Lung (tissue), 12 donors: ENCODE measurements around the gene PPIP5K1. TPM values are rescaled to one million over a fixed set of nuclear protein-coding genes. Genes with fewer than 3 reads are reported as not detected.

Source experiments
- ATAC-seq: fragments of 200-7000 bp; cut with Tn5 transposase; one replicate; pipeline ENCODE4 v1.9.1; 2020; ENCODE audit warnings: moderate number of reproducible peaks; ENCODE audit not compliant: insufficient read depth, low FRiP score
- DNase-seq, 3 donors: peaks; one replicate each; pipeline ENCODE4 v3.0.0-alpha.2; 2013 to 2017
- H3K27ac ChIP-seq, 2 donors: one replicate each; pipeline ENCODE4 v1.5.1; 2013; ENCODE audit warnings: mild to moderate bottlenecking in 2 of 2, moderate library complexity in 2 of 2, control low read depth in 1 of 2, inconsistent platforms in 1 of 2, low read depth in 1 of 2, low read length in 1 of 2
- H3K27me3 ChIP-seq, 3 donors: one replicate each; pipeline ENCODE4 v1.5.1; 2013; ENCODE audit warnings: low read length in 2 of 3; ENCODE audit not compliant: control insufficient read depth in 3 of 3, insufficient read depth in 3 of 3
- H3K36me3 ChIP-seq, 4 donors: one replicate each; pipeline ENCODE4 v1.5.1; 2013; ENCODE audit warnings: low read length in 4 of 4, mild to moderate bottlenecking in 1 of 4, moderate library complexity in 1 of 4; ENCODE audit not compliant: control insufficient read depth in 4 of 4, insufficient read depth in 4 of 4
- H3K4me1 ChIP-seq, 5 donors: one replicate each; pipeline ENCODE4 v1.5.1; 2013; ENCODE audit warnings: low read length in 5 of 5, mild to moderate bottlenecking in 2 of 5, moderate library complexity in 1 of 5; ENCODE audit not compliant: control insufficient read depth in 5 of 5, insufficient read depth in 5 of 5
- H3K4me3 ChIP-seq: one replicate; pipeline ENCODE4 v1.5.1; 2013; ENCODE audit warnings: mild to moderate bottlenecking, control low read depth, moderate library complexity
- H3K9ac ChIP-seq, 2 donors: one replicate each; pipeline ENCODE4 v1.5.1; 2013; ENCODE audit warnings: low read length in 2 of 2, control low read depth in 1 of 2; ENCODE audit not compliant: insufficient read depth in 1 of 2
- H3K9me3 ChIP-seq, 4 donors: one replicate each; pipeline ENCODE4 v1.5.1; 2013; ENCODE audit warnings: low read length in 3 of 4, mild to moderate bottlenecking in 1 of 4, moderate library complexity in 1 of 4; ENCODE audit not compliant: control insufficient read depth in 4 of 4, insufficient read depth in 3 of 4
- CTCF ChIP-seq: IDR thresholded peaks from 2 replicates; pipeline ENCODE4 v1.5.1; 2012; ENCODE audit warnings: mild to moderate bottlenecking; ENCODE audit errors: control extremely low read depth, extremely low read depth
- WGBS, 2 donors: extraction: QIAGEN DNeasy Blood & Tissue Kit; methylation state at CpG; one replicate each; pipeline ENCODE4 v1.1.7; 2013; 5-methylcytosine and 5-hydroxymethylcytosine counted together
- polyA plus RNA-seq, 2 donors: library from polyadenylated mRNA; stranded (reverse); fragments of 200-250 nt; gene quantifications; one replicate each; pipeline ENCODE4 v1.2.1, GENCODE V29; 2013
- total RNA-seq, 2 donors: library from RNA; depleted of rRNA in 1 of 2; stranded (reverse); fragments of >200 nt in 1 of 2; gene quantifications; one replicate each; pipeline ENCODE4 v1.2.1, GENCODE V29; 2014 to 2021
- donor health status: control.
- donor health status: control.
- donor health status: Bipolar disorder and iron deficiency.
- donor health status: healthy.
- donor health status: DM: yes; HTN: yes; CAD: no.

Gene PPIP5K1
- total and polyA plus RNA-seq, 4 donors: 8.0 to 40.2 (median 16.4) TPM

GRCh38 chr15:43489191-43489590 lies 100.8 kb downstream of the PPIP5K1 start:
- Histone ChIP-seq H3K27ac (no peak overlapping the region), H3K36me3 (peaks cover 3 to 17% (median 10%) of the 10 kb centered on the region in 4 donors), H3K9ac (no peak overlapping the region), H3K4me1 (peaks cover 0 to 18% (median 6%) of the 10 kb centered on the region in 5 donors), H3K27me3 (no peaks in the 10 kb centered on the region), H3K9me3 (no peaks in the 10 kb centered on the region), H3K4me3 (no peak overlapping the region)
- TF ChIP-seq CTCF: no peak
- no peak for ATAC-seq
- no peak for DNase-seq
- 3 to 12% methylated on average over 1 of the region's 1 CpG for WGBS, 2 donors

DNA sequence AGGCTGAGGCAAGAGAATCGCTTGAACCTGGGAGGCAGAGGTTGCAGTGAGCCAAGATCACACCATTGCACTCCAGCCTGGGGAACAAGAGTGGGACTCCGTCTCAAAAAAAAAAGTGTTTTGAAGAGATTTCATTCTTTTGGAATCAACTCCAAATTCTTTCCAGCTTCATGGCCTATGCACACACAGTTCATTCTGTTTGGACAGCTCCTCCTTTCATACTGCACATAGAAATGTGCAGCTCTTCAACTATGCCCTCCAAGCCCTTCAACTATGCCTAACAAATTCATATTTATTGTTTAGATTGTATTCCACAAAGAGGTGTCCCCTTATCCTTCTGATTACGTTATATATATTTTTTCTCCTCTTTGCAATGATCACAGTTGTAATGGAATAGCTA lies 101.2 kb downstream of the PPIP5K1 start:
- H3K9me3 ChIP-seq: no peaks in the 10 kb centered on the region
- no peak overlapping the region for H3K4me3 ChIP-seq
- WGBS, 2 donors: 88 to 96% methylated on average over 3 of the region's 3 CpGs
- H3K36me3 ChIP-seq: peaks cover 3 to 17% (median 10%) of the 10 kb centered on the region in 4 donors
- no peak overlapping the region for H3K27ac ChIP-seq
- H3K9ac ChIP-seq: no peak overlapping the region
- peaks cover 0 to 15% (median 8%) of the 10 kb centered on the region in 5 donors for H3K4me1 ChIP-seq
- no peak for TF ChIP-seq CTCF
- H3K27me3 ChIP-seq: no peaks in the 10 kb centered on the region
- no peak for DNase-seq
- ATAC-seq: no peak

DNA sequence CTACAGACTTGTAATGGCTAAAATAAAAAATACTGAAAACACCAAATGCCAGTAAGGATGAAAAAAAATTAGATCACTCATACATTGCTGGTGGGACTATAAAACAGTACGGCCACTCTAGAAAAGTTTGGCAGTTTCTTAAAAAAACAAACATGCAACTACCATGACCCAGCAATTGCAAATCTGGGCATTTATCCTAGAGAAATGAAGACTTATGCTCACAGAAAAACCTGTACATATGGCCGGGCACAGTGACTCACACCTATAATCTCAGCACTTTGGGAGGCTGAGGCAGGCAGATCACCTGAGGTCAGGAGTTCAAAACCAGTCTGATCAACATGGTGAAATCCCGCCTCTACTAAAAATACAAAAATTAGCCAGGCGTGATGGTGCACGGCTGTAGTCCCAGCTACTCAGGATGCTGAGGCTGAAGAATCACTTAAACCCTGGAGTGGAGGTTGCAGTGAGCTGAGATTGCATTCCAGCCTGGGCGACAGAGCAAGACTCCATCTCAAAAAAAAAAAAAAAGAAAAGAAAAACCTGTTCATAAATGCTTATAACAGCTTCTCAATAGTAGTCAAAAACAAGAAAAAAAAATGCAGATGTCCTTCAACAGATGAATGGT lies 102.6 kb downstream of the PPIP5K1 start:
- Histone ChIP-seq H3K4me1 (peaks cover 0 to 8% (median 7%) of the 10 kb centered on the region in 5 donors), H3K9ac (no peak overlapping the region), H3K36me3 (peaks cover 3 to 17% (median 12%) of the 10 kb centered on the region in 4 donors), H3K27ac (no peak overlapping the region), H3K27me3 (no peaks in the 10 kb centered on the region), H3K9me3 (no peaks in the 10 kb centered on the region), H3K4me3 (no peak overlapping the region)
- TF ChIP-seq CTCF: no peak
- whole genome bisulfite sequencing, 2 donors: 93 to 96% methylated on average over 6 of the region's 6 CpGs
- ATAC-seq: no peak
- no peak for DNase-seq

DNA sequence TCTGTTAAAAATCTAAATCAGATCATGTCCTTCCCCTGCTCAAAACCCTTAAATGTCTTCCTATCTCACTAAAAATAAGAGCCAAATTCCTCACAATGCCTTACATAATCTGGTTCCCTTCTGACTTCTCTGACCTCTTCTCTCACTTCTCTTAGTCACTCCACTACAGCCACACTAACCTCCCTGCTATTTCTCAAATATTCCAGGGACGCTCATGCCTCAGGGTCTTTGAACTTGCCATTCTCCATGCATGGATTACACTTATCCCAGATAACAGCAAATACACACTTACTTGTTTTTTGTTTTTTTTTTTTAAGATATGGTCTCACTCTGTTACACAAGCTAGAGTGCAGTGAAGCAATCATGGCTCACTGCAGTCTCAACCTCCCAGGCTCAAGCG lies 105.6 kb downstream of the PPIP5K1 start:
- no peak for DNase-seq
- Histone ChIP-seq H3K27ac (no peak overlapping the region), H3K36me3 (peaks cover 3 to 19% (median 12%) of the 10 kb centered on the region in 4 donors), H3K4me1 (peaks cover 0 to 5% (median 0%) of the 10 kb centered on the region in 5 donors), H3K9ac (no peak overlapping the region), H3K9me3 (no peaks in the 10 kb centered on the region), H3K27me3 (no peaks in the 10 kb centered on the region), H3K4me3 (no peak overlapping the region)
- 95 to 97% methylated on average over 2 of the region's 2 CpGs for WGBS, 2 donors
- no peak for ATAC-seq
- TF ChIP-seq CTCF: no peak
